GM12872 (cell line): ENCODE results near the gene KIAA1549.

ENCODE experiments used
- CTCF ChIP-seq: IDR thresholded peaks from 3 replicates; pipeline ENCODE4 v1.5.1; 2011; ENCODE audit warnings: low read depth, mild to moderate bottlenecking, low read length, moderate library complexity; ENCODE audit not compliant: insufficient read depth

KIAA1549 gene

DNA sequence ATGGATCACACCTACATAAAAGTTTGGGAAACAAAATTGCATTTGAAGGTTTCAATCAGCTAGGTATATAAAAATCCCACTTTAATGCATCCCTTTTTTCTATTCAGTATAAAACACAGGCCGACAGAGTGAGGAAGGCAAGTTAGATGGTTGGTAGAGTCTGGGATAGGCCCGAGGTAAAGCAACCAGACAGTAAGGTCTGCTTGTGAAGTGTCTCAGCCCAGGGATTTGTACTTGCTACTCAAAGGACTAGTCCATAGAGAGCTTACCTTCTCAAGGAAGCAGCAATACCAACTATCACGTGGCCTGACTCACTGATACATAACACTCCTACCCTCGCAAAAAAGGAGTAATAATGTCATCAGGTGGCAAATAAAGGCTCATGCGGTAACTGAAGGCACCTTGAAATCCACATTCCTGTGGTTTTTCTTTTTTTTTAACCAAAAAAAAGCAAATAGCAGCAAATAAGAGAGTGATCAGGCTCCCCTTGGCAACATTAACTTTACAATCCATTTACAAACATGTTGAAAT, 127.0 kb downstream of the KIAA1549 start:
- TF ChIP-seq CTCF, result no peak

GRCh38 chr7:138853448-138853847, 127.7 kb downstream of the KIAA1549 start:
- no peak for TF ChIP-seq CTCF

DNA sequence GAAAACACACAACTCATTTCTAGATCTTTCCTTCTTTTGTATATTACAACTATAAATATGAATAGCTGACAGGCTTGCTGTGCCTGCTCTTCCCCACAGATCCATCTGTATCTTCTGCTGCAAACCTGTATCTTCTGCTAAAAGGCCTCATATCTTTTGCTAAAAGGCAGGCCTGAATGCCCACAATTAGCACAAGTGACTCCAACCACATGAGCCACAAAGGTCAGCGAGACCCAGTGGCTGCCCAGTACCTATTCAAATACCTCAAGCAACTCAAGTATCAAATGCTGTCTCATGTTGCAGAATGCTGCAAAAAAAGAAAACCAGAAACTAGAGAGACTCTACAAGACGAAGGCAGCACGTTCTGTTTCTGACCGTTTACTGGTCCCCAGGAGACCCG, 128.7 kb downstream of the KIAA1549 start:
- TF ChIP-seq CTCF, result no peak

DNA sequence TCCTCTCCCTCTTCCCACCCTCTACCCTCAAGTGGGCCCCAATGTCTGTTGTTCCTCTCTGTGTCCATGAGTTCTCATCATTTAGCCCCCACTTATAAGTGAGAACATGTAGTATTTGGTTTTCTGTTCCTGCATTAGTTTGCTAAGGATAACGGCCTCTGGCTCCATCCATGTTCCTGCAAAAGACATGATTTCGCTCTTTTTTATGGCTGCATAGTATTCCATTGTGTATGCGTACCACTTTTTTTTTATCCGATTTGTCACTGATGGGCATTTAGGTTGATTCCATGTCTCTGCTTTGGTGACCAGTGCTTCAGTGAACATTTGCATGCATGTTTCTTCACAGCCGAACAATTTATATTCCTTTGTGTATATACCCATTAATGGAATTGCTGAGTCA, 131.5 kb downstream of the KIAA1549 start:
- TF ChIP-seq CTCF, result no peak

DNA sequence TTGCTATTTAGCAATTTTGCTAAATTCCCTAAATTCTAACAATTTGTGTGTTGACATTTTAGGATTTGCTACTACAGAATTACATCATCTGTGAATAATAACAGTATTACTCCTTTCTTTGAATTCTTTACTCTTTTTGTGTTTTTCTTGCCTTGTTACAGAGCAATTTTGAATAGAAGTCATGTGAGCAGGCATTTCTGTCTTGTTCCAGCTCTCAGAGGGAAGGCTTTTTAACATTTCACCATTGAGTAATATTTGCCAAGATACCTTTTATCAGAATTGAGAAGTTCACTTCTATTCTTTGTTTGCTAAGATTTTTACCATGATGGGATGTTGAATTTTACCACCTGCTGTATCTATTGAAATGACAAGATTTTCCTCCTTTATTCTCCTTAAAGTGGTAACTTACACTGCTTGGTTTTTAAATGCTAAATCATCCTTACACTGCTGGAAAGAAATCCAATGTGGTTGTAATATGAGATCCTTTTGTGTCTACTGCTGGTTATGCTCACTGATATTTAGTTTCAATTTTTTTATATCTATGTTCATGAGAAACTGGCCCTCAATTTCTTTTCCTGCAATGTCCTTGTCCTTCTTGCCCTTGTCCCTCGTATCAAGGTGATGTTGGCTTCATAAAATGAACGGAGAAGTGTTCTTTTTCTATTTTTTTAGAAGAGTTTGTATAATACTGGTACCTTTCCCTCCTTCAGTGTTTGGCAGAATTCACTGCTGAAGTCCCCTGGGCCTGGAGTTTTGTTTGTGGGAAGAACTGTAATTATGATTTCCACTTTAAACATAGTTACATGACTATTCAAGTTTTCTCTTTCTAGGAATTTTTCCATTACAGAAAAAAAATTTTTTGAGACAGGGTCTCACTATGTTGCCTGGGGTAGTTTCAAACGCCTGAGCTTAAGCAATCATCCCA, 132.9 kb downstream of the KIAA1549 start:
- TF ChIP-seq CTCF, result no peak

DNA sequence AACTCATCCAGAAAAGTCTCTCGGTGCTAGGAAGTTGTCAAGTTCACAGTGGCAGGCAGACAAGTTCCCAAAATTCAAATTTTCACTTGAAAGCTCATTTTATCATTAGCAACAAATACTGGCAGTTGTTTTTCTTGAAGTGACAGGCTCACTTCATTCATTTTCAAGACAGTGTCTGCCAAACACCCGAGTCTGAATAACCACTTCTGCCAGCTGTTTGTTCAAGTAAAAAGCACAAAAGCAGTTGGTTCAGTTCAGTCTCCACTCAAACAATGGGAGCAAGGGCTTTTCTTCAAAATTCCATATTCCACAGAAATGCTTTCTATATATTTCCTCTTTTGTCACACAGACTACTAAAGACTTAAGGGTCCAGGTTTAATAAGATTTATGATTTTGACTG, 135.5 kb downstream of the KIAA1549 start:
- no peak for TF ChIP-seq CTCF

DNA sequence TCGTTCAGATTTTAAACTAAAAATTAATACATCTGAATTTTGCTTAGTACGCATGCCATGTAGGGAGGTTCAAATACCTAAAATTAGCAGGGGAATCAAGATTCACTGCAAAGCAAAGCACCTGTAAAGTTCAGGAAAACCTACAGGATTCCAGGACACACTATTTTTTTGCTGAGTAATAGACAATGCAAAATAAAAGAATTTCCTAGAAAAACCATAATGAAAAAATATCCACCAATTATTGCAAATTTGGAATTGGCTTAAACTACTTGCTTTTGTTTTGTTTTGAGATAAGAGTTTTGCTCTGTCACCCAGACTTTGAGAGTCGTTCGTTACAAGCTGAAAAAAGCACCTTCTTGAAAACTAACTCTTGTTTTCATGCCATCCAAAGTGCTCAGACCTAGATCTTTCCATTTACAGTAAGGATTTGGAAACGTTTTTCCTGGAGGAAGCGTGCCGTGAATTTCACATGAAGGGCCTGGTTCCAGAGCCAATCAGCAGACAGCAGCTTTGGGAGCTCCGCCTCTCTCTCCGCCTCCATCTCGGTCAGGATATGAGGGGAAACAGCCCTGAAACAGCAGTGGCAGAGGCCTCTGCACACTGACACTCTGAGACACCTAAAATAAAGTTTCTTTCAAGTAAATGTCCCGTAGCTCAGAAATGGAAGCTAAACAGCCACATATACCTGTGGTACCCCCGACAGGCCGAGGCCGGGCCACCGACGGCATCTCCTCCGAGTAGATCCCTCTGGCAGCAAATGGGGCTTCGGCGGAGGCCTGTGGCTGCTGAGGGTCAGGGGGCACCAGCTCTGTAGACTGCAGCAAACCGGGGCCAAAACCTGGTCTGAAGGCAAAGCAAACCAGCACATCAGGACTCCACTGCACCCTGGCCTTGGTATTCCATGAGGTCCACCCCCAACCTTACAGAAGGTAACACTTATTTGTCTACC, 137.3 kb downstream of the KIAA1549 start:
- no peak for TF ChIP-seq CTCF
